HCT116 (cell line): ENCODE measurements around the gene TNRC18.

ENCODE experiments used
- EZH2 ChIP-seq: fragments of 200-600 bp; sonication (generic); IDR thresholded peaks from 2 replicates; pipeline ENCODE4 v1.6.1; 2017; ENCODE audit warnings: antibody characterized with exemption, mixed run types
- EZH2phosphoT487 ChIP-seq: fragments of 200-600 bp; IDR thresholded peaks from 2 replicates; pipeline ENCODE4 v1.6.1; 2018; ENCODE audit warnings: antibody characterized with exemption, borderline replicate concordance
- RAD21 ChIP-seq: IDR thresholded peaks from 2 replicates; pipeline ENCODE4 v1.6.1; 2012; ENCODE audit warnings: low read depth, mild to moderate bottlenecking
- YY1 ChIP-seq: IDR thresholded peaks from 2 replicates; pipeline ENCODE4 v1.6.1; 2011; ENCODE audit warnings: low read length, low read depth, moderate library complexity, mild to moderate bottlenecking; ENCODE audit not compliant: insufficient replicate concordance; ENCODE audit errors: extremely low read depth
- ZFX ChIP-seq: fragments of 450-650 bp; IDR thresholded peaks from 2 replicates; pipeline ENCODE4 v1.6.1; 2017
- TF ChIP-seq, protein P1 (sequence below), 3 experiments: fragments of 200-600 bp in 1 of 3; sonication (generic) in 1 of 3; IDR thresholded peaks in 2 of 3; conservative IDR thresholded peaks in 1 of 3; 2 replicates each; pipeline ENCODE4 v1.5.1; 2012 to 2017; ENCODE audit warnings: low read depth in 2 of 3, low read length in 2 of 3, antibody characterized with exemption in 1 of 3, borderline replicate concordance in 1 of 3, control low read depth in 1 of 3, mild to moderate bottlenecking in 1 of 3, mixed read lengths in 1 of 3, mixed run types in 1 of 3, moderate library complexity in 1 of 3; ENCODE audit not compliant: insufficient read depth in 1 of 3

GRCh38 chr7:5345671-5346070 lies 78.0 kb downstream of the TNRC18 start:
- TF ChIP-seq, protein P1, sequence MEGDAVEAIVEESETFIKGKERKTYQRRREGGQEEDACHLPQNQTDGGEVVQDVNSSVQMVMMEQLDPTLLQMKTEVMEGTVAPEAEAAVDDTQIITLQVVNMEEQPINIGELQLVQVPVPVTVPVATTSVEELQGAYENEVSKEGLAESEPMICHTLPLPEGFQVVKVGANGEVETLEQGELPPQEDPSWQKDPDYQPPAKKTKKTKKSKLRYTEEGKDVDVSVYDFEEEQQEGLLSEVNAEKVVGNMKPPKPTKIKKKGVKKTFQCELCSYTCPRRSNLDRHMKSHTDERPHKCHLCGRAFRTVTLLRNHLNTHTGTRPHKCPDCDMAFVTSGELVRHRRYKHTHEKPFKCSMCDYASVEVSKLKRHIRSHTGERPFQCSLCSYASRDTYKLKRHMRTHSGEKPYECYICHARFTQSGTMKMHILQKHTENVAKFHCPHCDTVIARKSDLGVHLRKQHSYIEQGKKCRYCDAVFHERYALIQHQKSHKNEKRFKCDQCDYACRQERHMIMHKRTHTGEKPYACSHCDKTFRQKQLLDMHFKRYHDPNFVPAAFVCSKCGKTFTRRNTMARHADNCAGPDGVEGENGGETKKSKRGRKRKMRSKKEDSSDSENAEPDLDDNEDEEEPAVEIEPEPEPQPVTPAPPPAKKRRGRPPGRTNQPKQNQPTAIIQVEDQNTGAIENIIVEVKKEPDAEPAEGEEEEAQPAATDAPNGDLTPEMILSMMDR (IDR thresholded peaks at IDR 0.05 in 2 of 3, conservative IDR thresholded peaks at IDR 0.05 in 1 of 3; ENCODE audit: borderline replicate concordance in 1 of 3, insufficient read depth in 1 of 3, low read depth in 2 of 3, low read length in 2 of 3), result no peak
- TF ChIP-seq EZH2, result no peak
- TF ChIP-seq ZFX, result no peak
- no peak for TF ChIP-seq EZH2phosphoT487
- TF ChIP-seq RAD21, result no peak
- no peak for TF ChIP-seq YY1
